KMS-11 (cell line): Measurements from ENCODE around the gene MAP3K6.

ENCODE experiments used
- H2AFZ ChIP-seq: fragments of 200-600 bp; sonication (generic); 2 replicates; pipeline ENCODE4 v1.6.1; 2016; ENCODE audit warnings: antibody characterized with exemption, mixed run types, low read depth
- H3K27ac ChIP-seq: fragments of 200-600 bp; sonication (generic); 2 replicates; pipeline ENCODE4 v1.6.1; 2016; ENCODE audit warnings: mild to moderate bottlenecking, mixed run types
- H3K27me3 ChIP-seq: fragments of 200-600 bp; sonication (generic); 2 replicates; pipeline ENCODE4 v1.6.1; 2017; ENCODE audit warnings: mild to moderate bottlenecking, low read depth, mixed run types, moderate library complexity; ENCODE audit not compliant: insufficient read depth
- H3K36me3 ChIP-seq: fragments of 200-600 bp; sonication (generic); 2 replicates; pipeline ENCODE4 v1.6.1; 2017; ENCODE audit warnings: mild to moderate bottlenecking, mixed run types; ENCODE audit not compliant: insufficient read depth
- H3K4me1 ChIP-seq: fragments of 200-600 bp; sonication (generic); 2 replicates; pipeline ENCODE4 v1.6.1; 2016; ENCODE audit warnings: mild to moderate bottlenecking, low read depth, mixed run types; ENCODE audit not compliant: poor library complexity, severe bottlenecking
- H3K4me2 ChIP-seq: fragments of 200-600 bp; sonication (generic); 2 replicates; pipeline ENCODE4 v1.7.0; 2016; ENCODE audit warnings: mild to moderate bottlenecking, mixed run types
- H3K4me3 ChIP-seq: fragments of 200-600 bp; sonication (generic); IDR thresholded peaks from 2 replicates; pipeline ENCODE4 v1.6.1; 2017; ENCODE audit warnings: low read depth, low read length, mixed read lengths; ENCODE audit not compliant: insufficient read depth
- H3K79me2 ChIP-seq: fragments of 200-600 bp; sonication (generic); 2 replicates; pipeline ENCODE4 v1.6.1; 2016; ENCODE audit warnings: low read depth, mixed run types; ENCODE audit not compliant: insufficient read depth
- H3K9ac ChIP-seq: fragments of 200-600 bp; sonication (generic); 2 replicates; pipeline ENCODE4 v1.6.1; 2016; ENCODE audit warnings: mild to moderate bottlenecking, mixed run types
- H4K20me1 ChIP-seq: fragments of 200-600 bp; sonication (generic); 2 replicates; pipeline ENCODE4 v1.6.1; 2016; ENCODE audit warnings: mild to moderate bottlenecking, mixed run types; ENCODE audit not compliant: insufficient read depth
- TF ChIP-seq, protein P1 (sequence below): fragments of 200-600 bp; sonication (generic); conservative IDR thresholded peaks from 2 replicates; pipeline ENCODE4 v1.6.1; 2017; ENCODE audit warnings: low read depth, mild to moderate bottlenecking, antibody characterized with exemption, low read length, moderate library complexity, mixed read lengths

Gene MAP3K6

DNA sequence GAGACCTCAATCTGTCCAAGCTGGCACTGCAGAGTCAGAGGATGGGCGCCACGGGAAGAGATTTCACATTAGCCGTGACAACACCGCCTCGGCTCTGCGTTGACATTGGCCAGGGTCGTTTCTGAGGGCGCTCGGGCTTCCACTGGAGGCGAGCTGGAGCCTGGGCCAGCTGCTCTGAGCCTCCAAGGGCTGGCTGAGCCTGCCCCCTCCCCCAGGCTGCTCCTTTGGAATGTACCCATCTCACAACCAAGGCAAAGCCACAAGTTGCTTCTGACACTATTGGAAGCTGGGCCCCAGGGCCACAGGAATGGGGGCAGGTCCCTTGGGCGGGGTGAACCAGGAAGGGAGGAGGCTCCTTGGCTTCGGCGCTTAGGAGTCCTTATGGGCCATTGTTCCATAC lies 38.3 kb upstream of the MAP3K6 start:
- no peak overlapping the region for H3K4me2 ChIP-seq

DNA sequence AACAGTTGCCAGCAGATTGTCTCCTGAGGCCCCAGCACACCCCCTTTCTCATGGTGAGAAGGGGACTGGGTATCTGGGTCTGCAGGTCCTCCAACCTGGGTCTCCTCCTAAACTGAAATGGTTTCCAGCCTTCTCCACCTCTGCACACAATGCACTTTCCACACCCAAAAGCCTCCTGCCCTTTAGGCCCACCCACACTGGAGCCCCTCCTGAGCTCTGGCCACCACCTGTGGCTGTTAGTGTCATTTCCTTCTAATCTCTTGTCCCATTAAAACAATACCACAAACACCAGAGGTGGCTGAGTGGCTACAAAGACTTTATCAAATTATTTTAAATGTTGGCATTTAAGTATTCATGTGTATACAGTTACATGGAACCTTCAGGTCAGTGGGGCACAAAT lies 37.2 kb upstream of the MAP3K6 start:
- Histone ChIP-seq H2AFZ (no peak overlapping the region), H3K27ac (no peak overlapping the region), H3K4me3 (no peak overlapping the region), H3K79me2 (no peaks in the 10 kb centered on the region), H3K4me2 (no peak overlapping the region), H3K9ac (no peak overlapping the region), H4K20me1 (no peaks in the 10 kb centered on the region), H3K4me1 (no peaks in the 10 kb centered on the region), H3K36me3 (no peaks in the 10 kb centered on the region), H3K27me3 (no peaks in the 10 kb centered on the region)
- TF ChIP-seq, protein P1, sequence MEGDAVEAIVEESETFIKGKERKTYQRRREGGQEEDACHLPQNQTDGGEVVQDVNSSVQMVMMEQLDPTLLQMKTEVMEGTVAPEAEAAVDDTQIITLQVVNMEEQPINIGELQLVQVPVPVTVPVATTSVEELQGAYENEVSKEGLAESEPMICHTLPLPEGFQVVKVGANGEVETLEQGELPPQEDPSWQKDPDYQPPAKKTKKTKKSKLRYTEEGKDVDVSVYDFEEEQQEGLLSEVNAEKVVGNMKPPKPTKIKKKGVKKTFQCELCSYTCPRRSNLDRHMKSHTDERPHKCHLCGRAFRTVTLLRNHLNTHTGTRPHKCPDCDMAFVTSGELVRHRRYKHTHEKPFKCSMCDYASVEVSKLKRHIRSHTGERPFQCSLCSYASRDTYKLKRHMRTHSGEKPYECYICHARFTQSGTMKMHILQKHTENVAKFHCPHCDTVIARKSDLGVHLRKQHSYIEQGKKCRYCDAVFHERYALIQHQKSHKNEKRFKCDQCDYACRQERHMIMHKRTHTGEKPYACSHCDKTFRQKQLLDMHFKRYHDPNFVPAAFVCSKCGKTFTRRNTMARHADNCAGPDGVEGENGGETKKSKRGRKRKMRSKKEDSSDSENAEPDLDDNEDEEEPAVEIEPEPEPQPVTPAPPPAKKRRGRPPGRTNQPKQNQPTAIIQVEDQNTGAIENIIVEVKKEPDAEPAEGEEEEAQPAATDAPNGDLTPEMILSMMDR, result no peak

More for the DNA sequence above, 38.3 kb upstream of the MAP3K6 start:
- Histone ChIP-seq H3K4me1 (no peaks in the 10 kb centered on the region), H2AFZ (no peak overlapping the region), H4K20me1 (no peaks in the 10 kb centered on the region), H3K9ac (no peak overlapping the region), H3K4me3 (no peak overlapping the region), H3K79me2 (no peaks in the 10 kb centered on the region), H3K27ac (no peak overlapping the region), H3K27me3 (no peaks in the 10 kb centered on the region), H3K36me3 (no peaks in the 10 kb centered on the region)
- TF ChIP-seq, protein P1, result no peak

DNA sequence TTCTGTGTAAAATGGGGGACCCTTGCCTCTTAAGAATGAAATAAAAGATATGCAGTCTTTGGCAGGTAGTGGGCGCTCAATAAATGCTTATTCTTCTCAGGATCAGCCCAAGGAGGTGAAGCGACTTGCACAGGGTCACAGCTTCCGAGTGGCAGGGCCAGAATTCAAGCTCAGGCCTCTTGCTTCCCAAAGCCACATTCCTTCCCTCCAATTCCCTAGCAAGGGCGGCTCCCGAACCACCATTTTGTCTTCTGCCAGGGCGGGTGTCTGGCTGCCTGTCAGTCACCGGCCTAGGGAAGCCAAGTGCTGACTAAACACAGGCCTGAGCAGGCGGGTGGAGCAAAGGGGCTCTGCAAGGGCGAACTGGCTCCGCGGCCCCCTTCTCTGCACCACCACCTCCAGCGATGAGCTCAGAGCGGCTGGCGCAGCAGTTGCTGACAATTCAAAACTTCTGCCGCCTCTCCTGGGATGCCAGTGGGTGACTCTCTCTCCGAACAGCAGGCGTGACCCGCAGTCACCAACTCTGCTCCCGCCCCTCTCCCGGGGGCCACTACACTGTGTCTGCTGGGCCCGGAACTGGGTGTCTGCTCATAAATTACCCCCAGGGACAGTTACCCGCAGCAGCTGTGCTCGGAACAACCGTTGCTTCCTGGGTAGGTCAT lies 36.4 kb upstream of the MAP3K6 start:
- no peak overlapping the region for H3K27ac ChIP-seq
- no peaks in the 10 kb centered on the region for H3K79me2 ChIP-seq
- no peak overlapping the region for H3K4me3 ChIP-seq
- no peak overlapping the region for H3K4me2 ChIP-seq
- no peaks in the 10 kb centered on the region for H3K4me1 ChIP-seq
- no peak overlapping the region for H2AFZ ChIP-seq
- no peaks in the 10 kb centered on the region for H3K36me3 ChIP-seq
- no peaks in the 10 kb centered on the region for H4K20me1 ChIP-seq
- H3K9ac ChIP-seq, result no peak overlapping the region
- TF ChIP-seq, protein P1, result no peak
- no peaks in the 10 kb centered on the region for H3K27me3 ChIP-seq

DNA sequence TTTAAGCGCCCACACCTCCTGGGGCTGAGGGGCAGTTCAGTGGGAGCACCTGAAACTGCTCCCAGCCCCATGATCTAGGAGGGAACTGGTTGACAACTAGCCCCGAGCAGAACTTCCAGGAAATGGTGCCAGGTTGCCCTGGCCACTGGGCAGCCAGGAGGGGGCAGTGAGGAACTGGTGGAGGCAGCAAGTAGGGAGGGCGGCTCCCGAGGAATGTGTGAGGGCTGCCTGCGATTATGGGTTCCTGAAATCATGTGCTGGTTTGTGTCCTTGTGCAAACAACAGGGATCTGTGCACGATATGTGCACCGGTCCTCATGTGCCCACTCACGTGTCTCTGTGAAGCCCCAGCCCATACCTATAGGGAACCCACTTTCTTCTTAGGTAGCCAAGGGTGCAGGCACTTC lies 35.6 kb upstream of the MAP3K6 start:
- Histone ChIP-seq H3K36me3 (no peaks in the 10 kb centered on the region), H3K9ac (no peak overlapping the region), H3K27ac (no peak overlapping the region), H3K4me1 (no peaks in the 10 kb centered on the region), H3K27me3 (no peaks in the 10 kb centered on the region), H3K4me2 (no peak overlapping the region), H4K20me1 (no peaks in the 10 kb centered on the region), H2AFZ (no peak overlapping the region), H3K4me3 (no peak overlapping the region), H3K79me2 (no peaks in the 10 kb centered on the region)
- TF ChIP-seq, protein P1, result no peak
